Colonic mucosa (tissue), 4 donors: Measurements from ENCODE around the gene SPDEF. TPM values are rescaled to one million over a fixed set of nuclear protein-coding genes. Genes with fewer than 3 reads are reported as not detected.

Experiments
- DNase-seq: peaks from one replicate; pipeline ENCODE4 v3.0.0-alpha.2; 2020
- H3K27ac ChIP-seq: fragments of 200-600 bp; one replicate; pipeline ENCODE4 v1.8.0; 2021
- H3K27me3 ChIP-seq: fragments of 200-600 bp; one replicate; pipeline ENCODE4 v1.8.0; 2021
- H3K36me3 ChIP-seq: fragments of 200-600 bp; one replicate; pipeline ENCODE4 v1.8.0; 2021
- H3K4me1 ChIP-seq: fragments of 200-600 bp; one replicate; pipeline ENCODE4 v1.8.0; 2021; ENCODE audit warnings: mild to moderate bottlenecking
- H3K4me3 ChIP-seq: fragments of 200-600 bp; one replicate; pipeline ENCODE4 v1.8.0; 2021
- H3K9ac ChIP-seq, 2 donors: one replicate each; pipeline ENCODE4 v1.7.0; 2013; ENCODE audit warnings: control low read depth in 2 of 2, low read depth in 2 of 2, low read length in 2 of 2
- H3K9me3 ChIP-seq: fragments of 200-600 bp; one replicate; pipeline ENCODE4 v1.8.0; 2021
- CTCF ChIP-seq: fragments of 200-600 bp; IDR thresholded peaks from one replicate; pipeline ENCODE4 v1.8.0; 2022; ENCODE audit warnings: antibody characterized with exemption, mild to moderate bottlenecking
- intact Hi-C: fragments of 100-400 bp; cut with DNase I; formaldehyde crosslinking; loops from one replicate; pipeline ENCODE4 v1.14.1; 2022
- total RNA-seq, 2 donors: library from RNA; stranded (reverse); fragmentation: NEBNext Ultra II Directional in 1 of 2; extraction: Animal tissue kit (Norgen Biotek cat#: 25700) in 1 of 2; gene quantifications; one replicate each; pipeline ENCODE4 v1.2.1, GENCODE V29; 2021
- donor health status: healthy.
- donor health status: DM: no; HTN: no; CAD: no.
- donor health status: DM: no; HTN: no; CAD: no.

SPDEF gene
- total RNA-seq, 2 donors from 2014 or later = 71.0 to 102 TPM

- no peaks in the 10 kb centered on the region for H3K27me3 ChIP-seq
- no peaks in the 10 kb centered on the region for H3K36me3 ChIP-seq
- intact Hi-C loops = no loop called here
- DNase-seq = no peak
- H3K27ac ChIP-seq = no peak overlapping the region
- no peak for TF ChIP-seq CTCF
- no peak overlapping the region for H3K9ac ChIP-seq
- no peaks in the 10 kb centered on the region for H3K4me1 ChIP-seq
- no peak overlapping the region for H3K4me3 ChIP-seq
- H3K9me3 ChIP-seq = no peaks in the 10 kb centered on the region
Measured at GRCh38 chr6:34566830-34567546, 10.9 kb upstream of the SPDEF start.

GRCh38 chr6:34565722-34566137 lies 9.6 kb upstream of the SPDEF start:
- no peak for TF ChIP-seq CTCF
- H3K9ac ChIP-seq = no peak overlapping the region
- DNase-seq = no peak
- no peaks in the 10 kb centered on the region for H3K36me3 ChIP-seq
- no peak overlapping the region for H3K4me3 ChIP-seq
- no peak overlapping the region for H3K27ac ChIP-seq
- H3K27me3 ChIP-seq = no peaks in the 10 kb centered on the region
- H3K9me3 ChIP-seq = no peaks in the 10 kb centered on the region
- intact Hi-C loops = no loop called here
- no peaks in the 10 kb centered on the region for H3K4me1 ChIP-seq

GRCh38 chr6:34564181-34564580 lies 8.1 kb upstream of the SPDEF start:
- no peaks in the 10 kb centered on the region for H3K27me3 ChIP-seq
- H3K9ac ChIP-seq = no peak overlapping the region
- no peak for TF ChIP-seq CTCF
- H3K4me1 ChIP-seq = no peaks in the 10 kb centered on the region
- H3K9me3 ChIP-seq = no peaks in the 10 kb centered on the region
- H3K27ac ChIP-seq = no peak overlapping the region
- DNase-seq = no peak
- no peaks in the 10 kb centered on the region for H3K36me3 ChIP-seq
- intact Hi-C loops = no loop called here
- no peak overlapping the region for H3K4me3 ChIP-seq

GRCh38 chr6:34563513-34563870 lies 7.4 kb upstream of the SPDEF start:
- no peaks in the 10 kb centered on the region for H3K9me3 ChIP-seq
- H3K36me3 ChIP-seq = no peaks in the 10 kb centered on the region
- no peaks in the 10 kb centered on the region for H3K4me1 ChIP-seq
- TF ChIP-seq CTCF = no peak
- DNase-seq = no peak
- no peaks in the 10 kb centered on the region for H3K27me3 ChIP-seq
- H3K9ac ChIP-seq = no peak overlapping the region
- no peak overlapping the region for H3K27ac ChIP-seq
- intact Hi-C loops = no loop called here
- no peak overlapping the region for H3K4me3 ChIP-seq

- intact Hi-C loops = no loop called here
- no peak overlapping the region for H3K9ac ChIP-seq
- TF ChIP-seq CTCF = no peak
- H3K9me3 ChIP-seq = no peaks in the 10 kb centered on the region
- no peaks in the 10 kb centered on the region for H3K36me3 ChIP-seq
- no peak overlapping the region for H3K27ac ChIP-seq
- H3K4me1 ChIP-seq = no peaks in the 10 kb centered on the region
- DNase-seq = no peak
- no peaks in the 10 kb centered on the region for H3K27me3 ChIP-seq
- H3K4me3 ChIP-seq = no peak overlapping the region
Measured at GRCh38 chr6:34562861-34563512, 6.9 kb upstream of the SPDEF start.
